Left colon (tissue), 2 donors: Measurements from ENCODE around the gene CD99L2. TPM values are rescaled to one million over a fixed set of nuclear protein-coding genes. Genes with fewer than 3 reads are reported as not detected.

Experiments used
- ATAC-seq: fragments of 200-7000 bp; cut with Tn5 transposase; one replicate; pipeline ENCODE4 v1.9.1; 2020; ENCODE audit warnings: mild to moderate bottlenecking, moderate library complexity
- DNase-seq, 2 donors: peaks; one replicate each; pipeline ENCODE4 v3.0.0-alpha.2; 2020
- intact Hi-C, 2 donors: fragments of 100-400 bp; cut with DNase I in 1 of 2; cut with micrococcal nuclease in 1 of 2; formaldehyde crosslinking; loops; one replicate each; pipeline versions ENCODE4 v1.11.2 to v1.14.0; 2022; cut with DNase I, micrococcal nuclease
- total RNA-seq, 2 donors: library from RNA; stranded (reverse); fragmentation: NEBNext Ultra II Directional; extraction: Animal tissue kit (Norgen Biotek cat#: 25700); gene quantifications; one replicate each; pipeline ENCODE4 v1.2.1, GENCODE V29; 2021
- donor health status: DM: no; HTN: no; CAD: no.
- donor health status: DM: yes; HTN: yes; CAD: no.

CD99L2 gene
- total RNA-seq, 2 donors from 2014 or later, result 11.3 to 16.9 TPM

DNA sequence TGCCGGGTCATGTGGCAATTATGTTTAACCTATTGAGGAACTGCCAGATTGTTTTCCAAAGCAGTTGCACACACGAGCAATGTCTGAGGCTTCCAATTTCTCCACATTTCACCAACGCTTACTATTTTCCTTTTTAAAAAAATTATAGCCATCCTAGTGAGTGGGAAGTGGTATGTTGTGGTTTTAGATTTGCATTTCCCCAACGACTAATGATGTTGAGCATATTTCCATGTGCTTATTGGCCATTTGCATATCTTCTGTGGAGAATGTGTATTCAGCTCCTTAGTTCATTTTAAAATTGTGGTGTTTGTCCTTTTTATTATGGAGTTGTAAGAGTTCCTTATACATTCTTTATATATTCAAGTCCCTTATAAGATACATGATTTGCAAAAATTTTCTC lies 145.1 kb downstream of the CD99L2 start:
- no peak for DNase-seq
- ATAC-seq, result no peak
- intact Hi-C loops, result no loop called here

DNA sequence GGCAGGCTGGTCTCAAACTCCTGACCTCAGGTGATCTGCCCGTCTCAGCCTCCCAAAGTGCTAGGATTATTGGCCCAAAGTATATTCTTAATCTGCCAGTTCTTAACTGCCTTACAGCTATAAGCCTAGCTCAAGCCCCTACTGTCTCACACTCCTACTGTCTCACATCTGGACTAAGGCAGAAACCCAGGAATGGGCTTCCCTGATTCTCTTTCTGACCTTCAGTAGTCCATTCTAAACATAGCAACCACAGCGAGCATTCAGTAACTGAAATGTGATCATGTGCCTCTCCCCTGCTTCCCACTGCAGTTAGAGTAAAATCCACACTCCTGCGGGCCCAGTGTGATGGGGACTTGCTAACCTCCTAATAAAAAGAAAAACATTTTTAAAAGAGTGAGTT lies 146.3 kb downstream of the CD99L2 start:
- intact Hi-C loops, result no loop called here
- ATAC-seq (no peak), DNase-seq (no peak)

DNA sequence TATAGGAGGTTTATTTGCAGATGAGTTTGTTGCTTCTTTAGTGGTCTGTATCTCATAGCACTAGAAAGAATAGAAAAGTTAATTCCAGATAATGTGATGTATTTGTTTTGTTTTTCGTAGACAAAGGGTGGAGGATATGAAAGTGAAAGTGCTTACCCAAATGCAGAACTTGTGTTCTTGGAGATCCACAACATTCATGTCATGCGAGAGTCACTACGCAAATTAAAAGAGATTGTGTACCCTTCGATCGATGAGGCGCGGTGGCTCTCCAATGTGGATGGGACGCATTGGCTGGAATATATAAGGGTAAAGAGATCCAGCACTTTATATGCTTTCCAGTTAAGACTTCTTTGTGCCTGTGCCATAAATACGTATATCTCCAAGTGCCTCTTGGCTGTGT lies 162.0 kb downstream of the CD99L2 start:
- intact Hi-C loops, result no loop called here
- ATAC-seq, result no peak

GRCh38 chrX:150731795-150732194 lies 166.7 kb downstream of the CD99L2 start:
- ATAC-seq, result no peak
- intact Hi-C loops, result no loop called here
- DNase-seq, result no peak

More for the DNA sequence above, 162.0 kb downstream of the CD99L2 start:
- no peak for DNase-seq

DNA sequence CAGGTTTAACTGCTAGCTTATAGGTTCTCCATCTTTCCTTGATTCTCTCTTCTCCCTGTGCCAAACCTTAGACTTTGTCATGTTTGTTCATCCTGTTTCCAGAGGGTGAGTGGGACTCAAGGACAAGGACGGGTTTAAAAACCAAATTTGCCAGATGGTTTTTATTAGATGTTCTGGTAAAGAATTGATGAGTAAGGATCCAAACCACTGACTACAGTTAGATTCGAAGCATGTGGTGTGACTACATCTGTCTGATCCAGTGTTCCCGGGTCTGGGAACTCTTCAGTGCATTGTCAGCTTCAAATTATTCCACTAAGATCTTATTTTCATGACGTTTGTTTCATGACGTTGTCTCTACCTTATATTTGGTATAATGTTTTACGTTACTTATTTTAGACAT lies 167.7 kb downstream of the CD99L2 start:
- ATAC-seq (no peak), DNase-seq (no peak)
- intact Hi-C loops, result no loop called here

DNA sequence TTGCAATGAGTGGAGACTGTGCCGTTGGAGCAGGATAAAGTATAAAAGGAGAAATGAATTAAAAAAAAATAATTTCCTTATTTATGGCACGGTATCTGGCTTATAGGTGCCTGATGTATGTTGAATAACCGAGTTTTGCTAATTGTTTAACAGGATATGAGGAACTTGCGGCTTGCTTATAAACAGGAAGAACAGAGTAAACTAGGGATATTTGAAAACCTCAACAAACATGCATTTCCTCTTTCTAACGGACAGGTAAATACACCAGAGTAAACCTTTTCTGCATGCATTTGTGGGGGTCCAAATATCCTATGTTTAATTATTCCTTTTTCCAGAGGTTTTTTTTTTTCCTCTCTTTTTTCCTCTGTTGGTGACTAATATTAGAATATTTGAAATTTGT lies 168.5 kb downstream of the CD99L2 start:
- intact Hi-C loops, result no loop called here
- ATAC-seq, result no peak
- DNase-seq, result no peak

DNA sequence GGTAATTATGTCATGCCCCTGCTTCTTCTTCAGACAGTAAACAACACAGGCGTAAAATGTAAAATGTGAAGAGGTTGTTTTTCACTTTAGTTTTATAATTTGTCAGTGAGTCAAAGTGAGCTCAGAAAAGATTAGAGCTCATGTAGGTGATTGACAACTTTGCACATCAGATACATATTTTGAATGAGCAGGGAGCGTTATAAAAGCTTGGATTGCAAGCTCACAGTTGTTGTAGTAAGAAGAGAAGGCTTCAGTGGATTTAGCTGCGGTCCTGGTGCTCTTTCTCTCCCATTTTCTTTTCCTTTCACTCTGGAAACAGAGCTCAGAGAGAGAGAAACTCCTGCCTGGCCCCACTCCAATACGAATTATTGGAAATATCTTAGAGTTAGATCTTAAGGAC lies 178.8 kb downstream of the CD99L2 start:
- intact Hi-C loops, result loop anchor here in 1 of 2 donors (5.0 kb wide), 1 partner anchor 757 kb away; no protein-coding TSS in a partner anchor
- DNase-seq (no peak), ATAC-seq (no peak)

Other genes with a start within 250 kb of the CD99L2 start
- gene MTMR1, start 205.3 kb downstream of the CD99L2 start, total RNA-seq, result 10 to 100 TPM; 15.2 to 17.6 TPM
- gene HMGB3, start 84.7 kb upstream of the CD99L2 start, total RNA-seq, result 10 to 100 TPM; 39.0 to 39.1 TPM